Colon (tissue), 2 donors: ENCODE measurements around the gene PRDM2.

Source experiments
- FAIRE-seq: peaks from 2 replicates; lab custom pipeline; 2012; peaks lifted over from hg19 to GRCh38; lab: Jason Lieb, UNC
- donor health status: control.
- donor health status: control.

PRDM2 gene

GRCh38 chr1:13763991-13764390 lies 64.0 kb downstream of the PRDM2 start:
- no peak for FAIRE-seq

GRCh38 chr1:13764588-13765332 lies 64.8 kb downstream of the PRDM2 start:
- no peak for FAIRE-seq

- FAIRE-seq: no peak
Measured at GRCh38 chr1:13766592-13767564, 66.9 kb downstream of the PRDM2 start.

- FAIRE-seq: no peak
Measured at GRCh38 chr1:13769212-13769611, 69.2 kb downstream of the PRDM2 start.

GRCh38 chr1:13769830-13770229 lies 69.8 kb downstream of the PRDM2 start:
- FAIRE-seq: no peak

GRCh38 chr1:13770743-13771142 lies 70.8 kb downstream of the PRDM2 start:
- no peak for FAIRE-seq

- FAIRE-seq: no peak
Measured at GRCh38 chr1:13771745-13772144, 71.8 kb downstream of the PRDM2 start.

GRCh38 chr1:13772271-13772670 lies 72.3 kb downstream of the PRDM2 start:
- FAIRE-seq: no peak

DNA sequence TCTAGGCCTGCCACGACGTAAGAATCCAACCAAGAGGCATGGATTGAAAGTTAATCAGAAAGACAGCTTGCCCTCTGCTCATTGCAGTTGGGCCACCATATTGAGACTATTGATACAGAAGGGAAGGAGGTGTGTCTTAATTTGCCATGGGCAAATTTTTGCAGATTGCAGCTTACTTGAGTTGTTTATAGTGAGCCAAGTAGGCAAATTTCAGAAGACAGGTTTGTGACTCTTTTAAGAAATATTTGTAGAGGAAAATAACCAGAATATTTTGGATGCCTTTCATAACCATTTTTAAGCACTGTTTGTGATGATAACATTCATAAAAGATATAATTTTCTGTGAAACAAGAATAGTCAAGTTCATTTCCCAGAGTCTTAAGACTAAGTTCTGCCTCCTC lies 74.1 kb downstream of the PRDM2 start:
- no peak for FAIRE-seq

GRCh38 chr1:13775459-13775858 lies 75.5 kb downstream of the PRDM2 start:
- no peak for FAIRE-seq

- no peak for FAIRE-seq
Measured at GRCh38 chr1:13775916-13776315, 75.9 kb downstream of the PRDM2 start.

DNA sequence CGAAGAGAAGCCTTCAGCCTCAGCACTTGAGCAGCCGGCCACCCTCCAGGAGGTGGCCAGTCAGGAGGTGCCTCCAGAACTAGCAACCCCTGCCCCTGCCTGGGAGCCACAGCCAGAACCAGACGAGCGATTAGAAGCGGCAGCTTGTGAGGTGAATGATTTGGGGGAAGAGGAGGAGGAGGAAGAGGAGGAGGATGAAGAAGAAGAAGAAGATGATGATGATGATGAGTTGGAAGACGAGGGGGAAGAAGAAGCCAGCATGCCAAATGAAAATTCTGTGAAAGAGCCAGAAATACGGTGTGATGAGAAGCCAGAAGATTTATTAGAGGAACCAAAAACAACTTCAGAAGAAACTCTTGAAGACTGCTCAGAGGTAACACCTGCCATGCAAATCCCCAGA lies 78.4 kb downstream of the PRDM2 start:
- no peak for FAIRE-seq

DNA sequence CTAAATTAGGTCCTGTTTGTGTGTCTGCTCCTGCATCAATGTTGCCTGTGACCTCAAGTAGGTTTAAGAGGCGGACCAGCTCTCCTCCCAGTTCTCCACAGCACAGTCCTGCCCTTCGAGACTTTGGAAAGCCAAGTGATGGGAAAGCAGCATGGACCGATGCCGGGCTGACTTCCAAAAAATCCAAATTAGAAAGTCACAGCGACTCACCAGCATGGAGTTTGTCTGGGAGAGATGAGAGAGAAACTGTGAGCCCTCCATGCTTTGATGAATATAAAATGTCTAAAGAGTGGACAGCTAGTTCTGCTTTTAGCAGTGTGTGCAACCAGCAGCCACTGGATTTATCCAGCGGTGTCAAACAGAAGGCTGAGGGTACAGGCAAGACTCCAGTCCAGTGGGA lies 79.9 kb downstream of the PRDM2 start:
- FAIRE-seq: no peak

DNA sequence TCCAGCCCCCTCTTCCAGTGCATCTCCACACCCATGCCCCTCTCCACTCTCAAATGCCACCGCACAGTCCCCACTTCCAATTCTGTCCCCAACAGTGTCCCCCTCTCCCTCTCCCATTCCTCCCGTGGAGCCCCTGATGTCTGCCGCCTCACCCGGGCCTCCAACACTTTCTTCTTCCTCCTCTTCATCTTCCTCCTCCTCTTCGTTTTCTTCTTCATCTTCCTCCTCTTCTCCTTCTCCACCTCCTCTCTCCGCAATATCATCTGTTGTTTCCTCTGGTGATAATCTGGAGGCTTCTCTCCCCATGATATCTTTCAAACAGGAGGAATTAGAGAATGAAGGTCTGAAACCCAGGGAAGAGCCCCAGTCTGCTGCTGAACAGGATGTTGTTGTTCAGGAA lies 80.8 kb downstream of the PRDM2 start:
- no peak for FAIRE-seq

GRCh38 chr1:13781228-13781627 lies 81.2 kb downstream of the PRDM2 start:
- no peak for FAIRE-seq

- no peak for FAIRE-seq
Measured at GRCh38 chr1:13781907-13782633, 82.1 kb downstream of the PRDM2 start.

DNA sequence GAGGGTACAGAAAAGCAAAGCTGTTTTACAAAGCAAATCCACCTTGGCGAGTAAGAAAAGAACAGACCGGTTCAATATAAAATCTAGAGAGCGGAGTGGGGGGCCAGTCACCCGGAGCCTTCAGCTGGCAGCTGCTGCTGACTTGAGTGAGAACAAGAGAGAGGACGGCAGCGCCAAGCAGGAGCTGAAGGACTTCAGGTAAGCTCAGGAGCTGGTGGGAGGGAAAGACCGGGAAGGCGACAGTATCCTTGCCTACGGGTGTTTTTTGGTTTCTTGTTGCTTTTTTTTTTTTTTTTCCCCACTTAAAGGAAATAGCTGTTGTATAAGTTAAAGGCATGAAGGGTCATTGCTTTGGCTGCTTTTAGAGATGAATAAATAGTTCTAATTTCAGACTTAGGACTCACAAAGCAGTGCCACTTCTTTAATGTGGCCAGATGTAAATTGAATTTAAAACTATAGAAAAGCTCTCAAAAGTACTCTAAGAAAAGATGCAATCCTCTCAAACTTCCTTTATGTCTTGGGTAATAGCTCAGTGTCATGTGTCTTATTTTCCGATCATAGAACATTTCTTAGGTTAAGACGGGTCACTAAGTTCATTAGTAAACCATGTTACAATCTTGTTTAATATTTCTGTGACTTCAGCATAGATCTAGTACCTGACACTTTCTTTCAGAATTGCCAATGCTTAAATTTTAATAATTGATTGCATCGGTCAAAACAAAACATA lies 82.8 kb downstream of the PRDM2 start:
- no peak for FAIRE-seq

GRCh38 chr1:13783551-13783950 lies 83.6 kb downstream of the PRDM2 start:
- no peak for FAIRE-seq

DNA sequence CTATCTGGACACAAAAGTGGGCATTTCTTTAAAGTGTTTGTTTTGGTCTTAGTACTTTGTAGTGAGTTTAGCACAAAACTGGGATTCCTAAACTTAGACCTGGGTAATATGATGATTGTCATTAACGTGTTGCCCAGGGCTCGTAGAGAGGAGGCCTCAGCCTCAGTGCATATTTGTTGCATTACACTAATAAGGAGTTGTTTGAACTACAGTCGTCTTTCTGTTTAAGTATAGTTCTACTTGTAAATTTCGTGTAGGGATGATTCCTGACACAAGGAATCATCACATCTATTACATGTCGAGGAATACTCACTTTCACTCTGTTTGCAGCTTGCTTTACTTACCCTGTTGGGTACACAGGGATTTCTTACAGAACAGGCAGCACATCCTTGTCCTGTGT lies 85.0 kb downstream of the PRDM2 start:
- no peak for FAIRE-seq

GRCh38 chr1:13786541-13786940 lies 86.6 kb downstream of the PRDM2 start:
- no peak for FAIRE-seq

GRCh38 chr1:13788795-13789194 lies 88.8 kb downstream of the PRDM2 start:
- no peak for FAIRE-seq
